DOHH2 (cell line): ENCODE measurements around the gene CST8.

Experiments
- H3F3A ChIP-seq: fragments of 200-600 bp; sonication (generic), shearing (Covaris generic); 2 replicates; pipeline ENCODE4 v1.6.0; 2016; ENCODE audit warnings: antibody characterized with exemption, mild to moderate bottlenecking; ENCODE audit not compliant: control insufficient read depth, insufficient read depth
- H3K27ac ChIP-seq: fragments of 200-600 bp; sonication (generic); 2 replicates; pipeline ENCODE4 v1.5.1; 2014; ENCODE audit warnings: low read depth, mild to moderate bottlenecking, low read length, moderate library complexity
- H3K27me3 ChIP-seq: fragments of 200-600 bp; sonication (generic); 2 replicates; pipeline ENCODE4 v1.6.1; 2014; ENCODE audit warnings: mild to moderate bottlenecking, low read length, mixed read lengths; ENCODE audit not compliant: control insufficient read depth
- H3K36me3 ChIP-seq: fragments of 200-600 bp; sonication (generic); 2 replicates; pipeline ENCODE4 v1.6.1; 2014; ENCODE audit warnings: mild to moderate bottlenecking, low read length, moderate library complexity, mixed read lengths; ENCODE audit not compliant: control insufficient read depth
- H3K4me1 ChIP-seq: fragments of 200-600 bp; sonication (generic); 2 replicates; pipeline ENCODE4 v1.6.1; 2014; ENCODE audit warnings: mild to moderate bottlenecking, low read length, mixed read lengths; ENCODE audit not compliant: control insufficient read depth
- H3K4me2 ChIP-seq: fragments of 200-600 bp; sonication (generic); 2 replicates; pipeline ENCODE4 v1.6.0; 2014; ENCODE audit warnings: mild to moderate bottlenecking, low read length, moderate library complexity
- H3K4me3 ChIP-seq: fragments of 200-600 bp; sonication (generic); 2 replicates; pipeline ENCODE4 v1.5.1; 2014; ENCODE audit warnings: mild to moderate bottlenecking, low read length, mixed read lengths
- H3K79me2 ChIP-seq: fragments of 200-600 bp; sonication (generic); 2 replicates; pipeline ENCODE4 v1.6.1; 2014; ENCODE audit warnings: mild to moderate bottlenecking, low read length, mixed read lengths; ENCODE audit not compliant: control insufficient read depth
- H3K9me2 ChIP-seq: fragments of 200-600 bp; sonication (generic); replicated peaks from 2 replicates; pipeline ENCODE4 v1.6.1; 2014; ENCODE audit warnings: mild to moderate bottlenecking, low read length, mixed read lengths; ENCODE audit not compliant: control insufficient read depth
- H3K9me3 ChIP-seq: fragments of 200-600 bp; sonication (generic); 2 replicates; pipeline ENCODE4 v1.6.1; 2014; ENCODE audit warnings: antibody characterized with exemption, low read length, mixed read lengths; ENCODE audit not compliant: control insufficient read depth, insufficient read depth
- H4K20me1 ChIP-seq: fragments of 200-600 bp; sonication (generic); 2 replicates; pipeline ENCODE4 v1.6.0; 2014; ENCODE audit warnings: low read depth, mild to moderate bottlenecking, antibody characterized with exemption, low read length, moderate library complexity; ENCODE audit not compliant: control insufficient read depth, insufficient read depth
- CTCF ChIP-seq: fragments of 200-600 bp; sonication (generic); IDR thresholded peaks from one replicate; pipeline ENCODE4 v1.5.1; 2014; ENCODE audit warnings: antibody characterized with exemption, mild to moderate bottlenecking, low read depth, low read length; ENCODE audit not compliant: poor library complexity, severe bottlenecking
- EZH2phosphoT487 ChIP-seq: fragments of 200-600 bp; sonication (generic); IDR thresholded peaks from 2 replicates; pipeline ENCODE4 v1.6.1; 2017; ENCODE audit warnings: borderline replicate concordance, mild to moderate bottlenecking, antibody characterized with exemption, low read length, moderate library complexity, mixed read lengths

Gene CST8

GRCh38 chr20:23517719-23518118 lies 26.8 kb downstream of the CST8 start:
- H3K36me3 ChIP-seq, result no peaks in the 10 kb centered on the region
- no peaks in the 10 kb centered on the region for H3F3A ChIP-seq
- H3K79me2 ChIP-seq, result no peaks in the 10 kb centered on the region
- no peaks in the 10 kb centered on the region for H3K9me2 ChIP-seq
- no peak overlapping the region for H3K4me2 ChIP-seq
- H3K27me3 ChIP-seq, result no peaks in the 10 kb centered on the region
- no peaks in the 10 kb centered on the region for H4K20me1 ChIP-seq
- no peak overlapping the region for H3K4me3 ChIP-seq
- no peaks in the 10 kb centered on the region for H3K9me3 ChIP-seq
- no peak overlapping the region for H3K27ac ChIP-seq
- H3K4me1 ChIP-seq, result no peaks in the 10 kb centered on the region
- TF ChIP-seq CTCF (no peak), EZH2phosphoT487 (no peak)

DNA sequence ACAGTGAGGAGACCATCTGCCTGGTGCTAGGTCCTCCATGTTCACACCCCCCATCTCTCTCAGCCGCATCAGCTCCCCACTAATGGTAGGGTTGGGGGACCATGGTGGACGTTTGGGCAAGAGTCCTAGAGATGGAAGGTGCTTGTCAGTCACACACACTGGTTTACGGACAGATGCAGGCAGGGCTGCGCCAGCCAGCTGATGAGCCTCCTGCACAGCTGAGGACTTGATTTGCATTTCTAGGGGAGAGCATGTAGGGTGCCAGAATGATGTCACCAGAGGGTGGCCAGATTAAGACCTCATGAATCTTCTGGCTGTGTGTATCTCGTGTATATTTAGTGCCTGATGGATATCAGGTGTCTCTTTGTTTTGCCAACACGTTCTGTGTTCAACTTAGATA lies 28.6 kb downstream of the CST8 start:
- Histone ChIP-seq H3K36me3 (no peaks in the 10 kb centered on the region), H3K9me3 (no peaks in the 10 kb centered on the region), H4K20me1 (no peaks in the 10 kb centered on the region), H3K4me3 (no peak overlapping the region), H3F3A (no peaks in the 10 kb centered on the region), H3K27ac (no peak overlapping the region), H3K27me3 (no peaks in the 10 kb centered on the region), H3K79me2 (no peaks in the 10 kb centered on the region), H3K4me2 (no peak overlapping the region), H3K4me1 (no peaks in the 10 kb centered on the region), H3K9me2 (no peaks in the 10 kb centered on the region)
- TF ChIP-seq EZH2phosphoT487 (no peak), CTCF (no peak)

DNA sequence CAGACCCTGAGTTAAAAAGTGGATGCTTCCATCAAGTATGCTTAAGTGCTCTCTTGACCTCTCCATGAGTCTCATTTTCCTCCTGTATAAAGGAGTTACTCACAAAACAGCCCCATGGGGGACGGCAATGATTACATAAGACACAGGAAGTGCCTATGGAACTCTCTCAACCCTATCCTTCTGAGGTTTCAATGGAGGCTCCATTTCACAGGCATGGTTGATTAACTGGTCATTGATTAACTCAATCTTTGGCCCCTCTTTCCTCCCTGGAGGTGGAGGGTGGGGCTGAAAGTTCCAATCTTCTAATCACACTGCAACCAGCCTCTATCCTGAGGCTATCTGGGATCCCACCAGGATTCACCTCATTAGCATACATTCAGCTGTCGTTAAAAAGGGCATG lies 29.3 kb downstream of the CST8 start:
- H3K9me2 ChIP-seq, result no peaks in the 10 kb centered on the region
- no peaks in the 10 kb centered on the region for H3K36me3 ChIP-seq
- TF ChIP-seq CTCF, result no peak
- TF ChIP-seq EZH2phosphoT487, result no peak
- no peaks in the 10 kb centered on the region for H4K20me1 ChIP-seq
- no peak overlapping the region for H3K4me3 ChIP-seq
- no peaks in the 10 kb centered on the region for H3K9me3 ChIP-seq
- H3K27me3 ChIP-seq, result no peaks in the 10 kb centered on the region
- no peak overlapping the region for H3K4me2 ChIP-seq
- no peak overlapping the region for H3K27ac ChIP-seq
- H3K4me1 ChIP-seq, result no peaks in the 10 kb centered on the region
- no peaks in the 10 kb centered on the region for H3K79me2 ChIP-seq
- no peaks in the 10 kb centered on the region for H3F3A ChIP-seq

GRCh38 chr20:23524146-23524545 lies 33.2 kb downstream of the CST8 start:
- H3K27me3 ChIP-seq, result no peaks in the 10 kb centered on the region

More at GRCh38 chr20:23524146-23524545, 33.2 kb downstream of the CST8 start:
- no peaks in the 10 kb centered on the region for H3K79me2 ChIP-seq
- H3K36me3 ChIP-seq, result no peaks in the 10 kb centered on the region
- no peaks in the 10 kb centered on the region for H4K20me1 ChIP-seq
- H3K9me2 ChIP-seq, result no peaks in the 10 kb centered on the region
- H3K4me3 ChIP-seq, result no peak overlapping the region
- H3K4me2 ChIP-seq, result no peak overlapping the region
- H3K4me1 ChIP-seq, result no peaks in the 10 kb centered on the region
- H3F3A ChIP-seq, result no peaks in the 10 kb centered on the region
- no peak for TF ChIP-seq EZH2phosphoT487
- TF ChIP-seq CTCF, result no peak
- H3K27ac ChIP-seq, result no peak overlapping the region
- H3K9me3 ChIP-seq, result no peaks in the 10 kb centered on the region
